NCI-H1930 (cell line): Measurements from ENCODE around the gene ABR.
"Not testable (repeated sequence)": the region's sequence is repeated elsewhere in the genome, so short reads cannot be mapped to it uniquely, and the experiment has no call there.

Experiments
- DNase-seq, 2 experiments: peaks; one replicate each; lab custom pipeline; 2025; lab: John Stamatoyannopoulos, UW

The ABR gene

DNA sequence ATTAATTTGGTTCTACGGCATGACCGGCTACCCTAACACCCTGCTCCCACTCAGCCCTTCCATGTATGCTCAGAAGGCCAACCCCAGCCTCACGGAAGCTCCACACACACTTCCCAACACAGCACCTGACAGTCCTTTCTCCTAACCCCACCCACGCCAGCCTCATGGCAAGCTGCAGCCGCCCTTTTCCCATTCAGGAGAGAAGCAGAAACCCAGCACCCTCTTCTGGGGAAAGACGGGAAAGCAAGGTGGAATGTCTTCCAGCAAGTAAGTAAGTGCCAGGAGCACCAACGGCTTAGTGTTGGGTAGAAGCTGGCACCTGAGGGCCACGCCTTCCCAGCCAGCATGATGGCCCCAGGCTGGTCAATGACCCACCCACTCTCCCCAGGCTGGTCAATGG, 32.1 kb downstream of the ABR start:
- no peak for DNase-seq

DNA sequence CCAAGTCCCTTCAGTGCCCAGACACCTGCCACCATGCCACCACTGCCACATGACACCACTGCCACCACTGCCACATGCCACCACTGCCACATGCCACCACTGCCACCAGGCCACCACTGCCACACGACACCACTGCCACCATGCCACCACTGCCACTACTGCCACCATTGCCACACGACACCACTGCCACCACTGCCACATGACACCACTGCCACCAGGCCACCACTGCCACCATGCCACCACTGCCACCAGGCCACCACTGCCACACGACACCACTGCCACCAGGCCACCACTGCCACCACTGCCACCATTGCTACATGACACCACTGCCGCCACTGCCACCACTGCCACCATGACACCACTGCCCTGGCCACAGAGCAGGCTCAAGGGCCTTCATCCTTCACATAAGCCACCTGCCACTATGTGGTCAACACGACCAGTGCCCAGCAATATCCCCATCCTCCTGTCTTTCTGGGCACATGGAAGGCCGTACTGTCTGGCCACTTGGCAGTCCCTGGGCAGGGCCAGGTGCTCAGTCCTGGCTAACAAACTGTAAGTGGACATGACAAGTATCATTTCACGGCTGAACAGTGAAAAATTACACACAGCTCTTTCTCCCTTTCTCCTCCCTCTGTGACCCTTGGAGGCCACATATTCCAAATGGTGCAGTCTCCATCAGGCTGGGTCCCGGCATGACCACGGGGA, 33.1 kb downstream of the ABR start:
- no peak for DNase-seq

- no peak for DNase-seq
Measured at GRCh38 chr17:1145311-1145986, 34.3 kb downstream of the ABR start.

GRCh38 chr17:1144162-1144561, 35.6 kb downstream of the ABR start:
- DNase-seq, result no peak

GRCh38 chr17:1143573-1143972, 36.2 kb downstream of the ABR start:
- DNase-seq, result no peak

DNA sequence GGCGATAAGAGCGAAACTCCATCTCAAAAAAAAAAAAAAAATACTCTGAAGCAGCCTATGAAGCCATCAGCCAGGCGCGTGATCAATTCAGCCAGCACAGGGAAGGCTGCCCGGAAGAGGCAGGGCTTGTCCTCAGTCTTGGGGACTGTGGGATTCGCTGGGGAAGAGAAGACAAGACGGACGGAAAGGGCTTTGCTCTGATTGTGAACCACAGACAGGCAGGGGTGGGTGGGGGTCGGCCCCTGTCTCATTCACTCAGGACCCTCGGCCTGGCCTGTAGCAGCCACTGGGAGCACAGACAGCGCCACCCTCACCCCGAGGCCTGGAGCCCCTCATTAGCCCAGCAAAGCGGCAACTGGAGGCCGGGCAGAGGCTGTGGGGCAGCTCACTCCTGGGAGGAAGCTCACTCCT, 37.2 kb downstream of the ABR start:
- no peak for DNase-seq

GRCh38 chr17:1137465-1137894, 42.3 kb downstream of the ABR start:
- peak; percentile 68 to 86 for DNase-seq

GRCh38 chr17:1136748-1137147, 43.0 kb downstream of the ABR start:
- DNase-seq, result no peak

GRCh38 chr17:1134634-1135324, 45.0 kb downstream of the ABR start:
- DNase-seq, result no peak

DNA sequence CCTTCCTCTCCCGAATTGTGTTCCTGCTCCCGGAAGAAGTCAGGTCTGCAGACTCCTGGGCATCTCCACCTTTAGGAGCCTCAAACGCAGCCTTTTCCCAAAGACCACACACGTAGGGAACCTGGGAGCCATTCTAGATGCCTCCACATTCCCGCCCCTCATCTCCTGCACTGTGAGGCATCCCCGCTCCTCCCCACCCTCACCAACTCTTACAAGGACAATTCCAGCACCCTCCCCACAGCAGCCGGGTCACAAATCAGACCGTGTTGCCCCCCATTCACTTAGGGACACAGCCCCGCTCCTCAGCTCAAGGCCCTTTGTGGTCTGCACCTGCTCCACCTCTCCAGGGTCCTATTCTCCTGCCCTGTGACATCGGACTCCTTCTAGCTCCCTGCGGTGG, 49.6 kb downstream of the ABR start:
- DNase-seq, result no peak

GRCh38 chr17:1128463-1128862, 51.3 kb downstream of the ABR start:
- DNase-seq, result not testable (repeated sequence)

GRCh38 chr17:1126801-1127550, 52.8 kb downstream of the ABR start:
- no peak for DNase-seq

GRCh38 chr17:1126250-1126797, 53.5 kb downstream of the ABR start:
- no peak for DNase-seq

- no peak for DNase-seq
Measured at GRCh38 chr17:1125788-1126145, 54.0 kb downstream of the ABR start.

- DNase-seq, result no peak
Measured at GRCh38 chr17:1124896-1125787, 54.6 kb downstream of the ABR start.

DNA sequence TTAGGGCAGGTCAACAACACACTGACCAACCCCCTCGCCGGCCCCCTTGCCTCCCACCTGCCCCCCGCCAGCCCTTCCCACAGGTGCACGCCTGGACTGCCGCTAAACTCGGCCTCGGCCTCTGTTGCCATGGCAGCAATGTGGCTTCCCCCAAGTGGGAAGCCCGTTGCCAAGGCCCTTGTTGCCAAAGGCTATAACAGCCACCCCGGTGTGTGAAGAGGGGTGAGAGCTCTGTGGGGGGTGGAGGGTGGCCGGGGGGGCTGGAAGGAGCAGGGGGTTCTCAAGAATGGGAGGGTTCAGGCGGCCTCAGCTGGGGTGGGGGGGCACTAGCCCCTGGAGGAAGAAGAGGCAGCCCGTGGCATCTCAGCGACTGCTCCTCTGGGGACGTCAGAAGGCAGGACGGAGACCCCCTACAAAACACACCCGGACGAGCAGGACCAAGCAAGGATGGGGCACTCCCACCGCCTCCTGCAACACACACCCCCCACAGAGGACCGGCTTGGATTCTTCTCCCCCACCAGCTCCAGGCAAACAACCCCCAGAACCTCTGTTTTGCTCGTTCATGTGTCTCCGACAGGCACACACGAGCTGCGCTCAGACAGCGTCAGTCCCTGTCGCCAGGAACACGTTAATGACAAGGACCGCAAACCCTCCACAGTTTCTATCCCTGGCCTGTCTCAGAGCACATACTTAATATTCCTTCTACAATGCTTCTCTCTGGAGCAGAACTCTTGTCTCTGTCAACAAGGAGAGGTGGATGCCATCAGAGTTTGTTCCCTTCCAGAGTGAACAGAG, 55.7 kb downstream of the ABR start:
- no peak for DNase-seq

DNA sequence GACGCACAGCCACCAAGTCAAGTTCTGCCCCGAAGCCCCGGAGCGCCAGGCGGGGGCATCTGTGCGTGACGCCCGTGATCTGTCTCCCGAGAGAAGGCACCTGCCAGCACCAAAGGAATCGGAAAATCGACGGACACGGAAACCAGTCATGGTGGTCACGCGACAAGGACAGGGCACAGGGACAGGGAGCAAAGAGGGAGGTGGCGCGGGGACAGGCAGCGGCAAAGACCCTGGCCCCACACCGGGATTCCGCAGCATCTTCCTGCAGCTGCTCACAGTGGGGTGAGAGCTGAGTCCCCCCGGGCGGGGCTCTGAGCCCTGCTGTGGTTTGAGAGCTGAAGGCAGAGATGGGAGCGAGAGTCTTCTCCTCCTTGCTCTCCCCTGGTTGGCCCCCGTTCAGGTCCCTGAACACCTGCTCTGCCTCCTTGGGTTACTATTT, 56.4 kb downstream of the ABR start:
- DNase-seq, result no peak

GRCh38 chr17:1122533-1123392, 57.0 kb downstream of the ABR start:
- peak in 1 of 2 experiments; percentile 45 for DNase-seq

DNA sequence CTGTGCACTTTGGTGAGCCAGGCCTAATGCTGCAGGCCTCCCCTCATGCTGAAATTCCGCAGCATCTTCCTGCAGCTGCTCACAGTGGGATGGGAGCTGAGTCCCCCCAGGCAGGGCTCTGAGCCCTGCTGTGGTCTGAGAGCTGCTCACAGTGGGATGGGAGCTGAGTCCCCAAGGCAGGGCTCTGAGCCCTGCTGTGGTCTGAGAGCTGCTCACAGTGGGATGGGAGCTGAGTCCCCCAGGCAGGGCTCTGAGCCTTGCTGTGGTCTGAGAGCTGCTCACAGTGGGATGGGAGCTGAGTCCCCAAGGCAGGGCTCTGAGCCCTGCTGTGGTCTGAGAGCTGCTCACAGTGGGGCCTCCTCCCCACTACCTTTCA, 58.4 kb downstream of the ABR start:
- DNase-seq, result not testable (repeated sequence)
